Heart left ventricle (tissue), 13 donors: Measurements from ENCODE around the gene KCTD2.

ENCODE experiments used
- POLR2A ChIP-seq, 2 donors: fragments of 450-650 bp; IDR thresholded peaks; one replicate each; pipeline ENCODE4 v1.6.1; 2017; ENCODE audit warnings: antibody characterized with exemption in 2 of 2, mild to moderate bottlenecking in 2 of 2, moderate library complexity in 2 of 2
- TF ChIP-seq, protein P1 (sequence below), 12 donors: fragments of 200-600 bp; sonication (generic) in 4 of 12; IDR thresholded peaks; one replicate each; pipeline versions ENCODE4 v1.5.0 to v1.8.0; 2018 to 2022; ENCODE audit warnings: antibody characterized with exemption in 12 of 12, mild to moderate bottlenecking in 5 of 12
- donor health status: ischemic (EF 13 %, LVEDD 7.1; RV severe dilation, severe dysfunction).
- donor health status: DM: no; HTN: yes; CAD: no.
- donor health status: DM: no; HTN: no; CAD: no.
- donor health status: ischemic (EF 25% LVEDD 6.9; RV normal size, moderate dysfunction).
- donor health status: ischemic (EF 25% LVEDD 5.7; RV mildly dilated, moderate dysfunction).
- donor health status: ischemic (EF 35%, LVEDD 5.7; RV mildly dilated, moderate dysfunction).
- donor health status: nonischemic (EF 11% LVEDD 7.7; RV severe dilation, severe dysfunction).
- donor health status: DM: yes; HTN: yes; CAD: no.
- donor health status: PGD.
- donor health status: ischemic (EF 29% LVEDD 5.4; RV normal size, mild dysfunction).
- donor health status: nonischemic (EF 23%, LVEDD 6.1; RV moderate dilation, normal function).

DNA sequence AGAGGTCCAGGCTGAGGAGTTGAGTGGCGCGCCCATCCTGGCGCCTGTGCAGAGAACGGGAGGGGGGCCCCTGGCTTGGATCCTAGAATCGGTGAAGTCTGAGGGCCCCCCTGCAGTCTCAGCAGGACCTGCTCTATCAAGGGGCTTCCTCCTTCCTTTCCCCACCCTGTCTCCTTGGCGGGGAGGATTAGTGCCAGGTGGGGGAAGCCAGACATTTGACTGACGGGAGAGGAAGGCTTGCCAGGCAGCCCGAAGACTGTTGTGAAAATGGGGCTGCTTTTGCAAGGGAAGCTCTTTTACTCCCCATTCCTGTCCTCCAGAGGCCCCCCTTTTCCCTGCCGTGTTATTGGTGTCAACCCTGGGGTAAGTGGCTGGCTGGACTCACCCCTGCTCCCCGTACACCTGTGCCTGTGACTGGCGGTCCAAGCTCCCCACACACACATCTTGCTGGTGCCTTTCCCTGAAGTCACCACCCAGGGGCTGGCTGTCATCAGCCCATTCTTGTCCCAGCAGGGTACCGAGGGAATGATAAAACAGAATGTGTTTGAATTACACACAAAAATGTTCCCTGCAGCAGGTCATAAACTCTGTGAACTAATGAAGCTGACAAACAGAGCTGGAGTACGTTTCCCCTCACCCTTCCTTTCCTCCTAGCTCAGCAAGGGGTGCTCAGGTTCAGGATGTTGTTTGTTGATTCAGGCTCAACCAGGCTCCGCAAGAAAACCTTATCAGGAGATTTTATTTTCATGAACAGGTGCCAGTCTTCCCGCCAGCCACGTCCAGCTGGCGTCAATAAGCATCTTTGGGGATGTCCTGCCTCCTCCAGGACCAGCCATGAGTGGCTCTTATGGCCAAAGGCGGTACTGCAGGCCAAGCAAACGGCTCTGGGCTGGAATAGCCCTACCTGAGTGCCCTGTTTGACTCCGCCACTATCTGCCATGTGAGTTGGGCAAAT, 58.4 kb downstream of the KCTD2 start:
- no peak for TF ChIP-seq POLR2A (IDR thresholded peaks at IDR 0.05)
- TF ChIP-seq, protein P1, sequence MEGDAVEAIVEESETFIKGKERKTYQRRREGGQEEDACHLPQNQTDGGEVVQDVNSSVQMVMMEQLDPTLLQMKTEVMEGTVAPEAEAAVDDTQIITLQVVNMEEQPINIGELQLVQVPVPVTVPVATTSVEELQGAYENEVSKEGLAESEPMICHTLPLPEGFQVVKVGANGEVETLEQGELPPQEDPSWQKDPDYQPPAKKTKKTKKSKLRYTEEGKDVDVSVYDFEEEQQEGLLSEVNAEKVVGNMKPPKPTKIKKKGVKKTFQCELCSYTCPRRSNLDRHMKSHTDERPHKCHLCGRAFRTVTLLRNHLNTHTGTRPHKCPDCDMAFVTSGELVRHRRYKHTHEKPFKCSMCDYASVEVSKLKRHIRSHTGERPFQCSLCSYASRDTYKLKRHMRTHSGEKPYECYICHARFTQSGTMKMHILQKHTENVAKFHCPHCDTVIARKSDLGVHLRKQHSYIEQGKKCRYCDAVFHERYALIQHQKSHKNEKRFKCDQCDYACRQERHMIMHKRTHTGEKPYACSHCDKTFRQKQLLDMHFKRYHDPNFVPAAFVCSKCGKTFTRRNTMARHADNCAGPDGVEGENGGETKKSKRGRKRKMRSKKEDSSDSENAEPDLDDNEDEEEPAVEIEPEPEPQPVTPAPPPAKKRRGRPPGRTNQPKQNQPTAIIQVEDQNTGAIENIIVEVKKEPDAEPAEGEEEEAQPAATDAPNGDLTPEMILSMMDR (IDR thresholded peaks at IDR 0.05), result peak; percentile 51 to 83 (median 66)
